ENCODE measurements around the gene GRAMD4.
A peak's percentile ranks its signal among the peaks of the same experiment; 100 is the strongest.

GRAMD4 gene

DNA sequence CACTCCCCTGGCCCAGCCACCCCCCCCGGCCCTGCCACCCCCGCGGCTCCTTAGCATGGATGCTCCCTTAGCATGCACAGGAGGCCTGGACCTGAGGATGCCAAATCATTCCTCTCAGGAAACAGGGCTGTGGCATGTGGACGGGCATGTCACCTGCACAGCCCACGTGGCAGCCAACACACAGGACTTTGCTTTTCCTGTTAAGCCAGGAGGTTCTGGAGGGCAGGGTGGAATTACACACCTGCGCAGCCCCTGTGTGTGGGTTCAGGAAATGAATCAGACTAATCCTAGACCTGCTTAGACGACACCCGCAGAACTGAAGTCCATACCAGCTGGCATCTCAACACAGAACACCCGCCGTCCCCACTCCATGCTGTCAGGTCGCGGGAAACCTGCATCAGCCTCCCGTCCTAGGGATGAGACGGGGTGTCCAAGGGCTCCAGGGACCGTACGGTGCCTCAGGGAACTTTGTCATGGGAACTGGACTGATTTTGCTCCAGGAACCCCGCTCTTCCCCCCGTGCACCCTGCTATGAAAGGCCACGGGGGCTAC is 107.7 kb downstream of the GRAMD4 start:
- Histone ChIP-seq H3K4me3 (ENCODE audit: low read depth, low read length, poor library complexity, severe bottlenecking) (no peak overlapping the region), H3K4me1 (ENCODE audit: insufficient read depth, low read length, severe bottlenecking) (peaks cover 69% of the 10 kb centered on the region), H3K4me2 (ENCODE audit: low read length) (peak overlapping the region; percentile 4; the same call in 1 of the 2 replicates), H3F3A (ENCODE audit: insufficient read depth, low read length) (no peaks in the 10 kb centered on the region), H2AFZ (ENCODE audit: low read length) (no peak overlapping the region), H3K9me2 (ENCODE audit: low read depth, low read length) (no peaks in the 10 kb centered on the region), H3K9ac (ENCODE audit: low read length) (peak overlapping the region; percentile 9; the same call in 1 of the 2 replicates), H3K27me3 (ENCODE audit: insufficient read depth, low read length) (no peaks in the 10 kb centered on the region), H3K9me3 (ENCODE audit: low read length) (no peaks in the 10 kb centered on the region), H3K79me2 (ENCODE audit: insufficient read depth, low read length) (peaks cover 32% of the 10 kb centered on the region), H4K20me1 (ENCODE audit: insufficient read depth, low read length) (no peaks in the 10 kb centered on the region), H3K27ac (ENCODE audit: low read depth, low read length, poor library complexity, severe bottlenecking) (peak overlapping the region; percentile 72), H3K36me3 (ENCODE audit: insufficient read depth, low read length) (peaks cover 43% of the 10 kb centered on the region)
- no peak for TF ChIP-seq CTCF (IDR thresholded peaks at IDR 0.05; ENCODE audit: low read length)
- no peak for TF ChIP-seq EZH2 (IDR thresholded peaks at IDR 0.05; ENCODE audit: borderline replicate concordance, low read length)

DNA sequence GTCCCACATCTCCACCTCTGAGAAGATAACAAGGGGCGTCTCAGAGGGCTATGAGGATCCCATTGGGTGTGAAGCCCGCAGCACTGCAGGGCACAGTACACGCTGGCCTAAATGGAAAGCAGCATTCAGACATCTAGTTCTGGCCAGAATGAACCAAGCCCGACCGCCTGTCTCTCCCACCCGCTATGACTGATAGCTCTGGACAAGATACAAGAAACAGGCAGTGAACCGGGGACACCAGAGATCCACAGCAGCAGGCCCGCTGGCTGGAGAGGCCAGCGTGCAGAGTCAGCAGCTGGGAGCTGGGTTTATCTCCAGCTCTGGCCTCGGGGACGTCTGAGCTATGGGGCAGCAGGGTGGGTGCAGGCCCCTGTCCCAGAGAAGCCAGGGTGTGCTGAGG is 108.3 kb downstream of the GRAMD4 start:
- TF ChIP-seq EZH2 (IDR thresholded peaks at IDR 0.05; ENCODE audit: borderline replicate concordance, low read length), result no peak
- no peak for TF ChIP-seq CTCF (IDR thresholded peaks at IDR 0.05; ENCODE audit: low read length)
- Histone ChIP-seq H2AFZ (ENCODE audit: low read length) (no peak overlapping the region), H3K9ac (ENCODE audit: low read length) (no peak overlapping the region; the same call in 1 of the 2 replicates), H3K27ac (ENCODE audit: low read depth, low read length, poor library complexity, severe bottlenecking) (peak overlapping the region; percentile 72), H3K4me1 (ENCODE audit: insufficient read depth, low read length, severe bottlenecking) (peaks cover 74% of the 10 kb centered on the region), H3K4me3 (ENCODE audit: low read depth, low read length, poor library complexity, severe bottlenecking) (no peak overlapping the region), H3K79me2 (ENCODE audit: insufficient read depth, low read length) (peaks cover 35% of the 10 kb centered on the region), H3K4me2 (ENCODE audit: low read length) (peak overlapping the region; percentile 14; the same call in 1 of the 2 replicates), H3K27me3 (ENCODE audit: insufficient read depth, low read length) (no peaks in the 10 kb centered on the region), H3K9me2 (ENCODE audit: low read depth, low read length) (no peaks in the 10 kb centered on the region), H4K20me1 (ENCODE audit: insufficient read depth, low read length) (no peaks in the 10 kb centered on the region), H3F3A (ENCODE audit: insufficient read depth, low read length) (no peaks in the 10 kb centered on the region), H3K36me3 (ENCODE audit: insufficient read depth, low read length) (peaks cover 43% of the 10 kb centered on the region), H3K9me3 (ENCODE audit: low read length) (no peaks in the 10 kb centered on the region)

Data from OCI-LY1 (cell line).